ENCODE measurements around the gene NXN.
"Not testable (repeated sequence)": the region's sequence is repeated elsewhere in the genome, so short reads cannot be mapped to it uniquely, and the experiment has no call there.

NXN gene

DNA sequence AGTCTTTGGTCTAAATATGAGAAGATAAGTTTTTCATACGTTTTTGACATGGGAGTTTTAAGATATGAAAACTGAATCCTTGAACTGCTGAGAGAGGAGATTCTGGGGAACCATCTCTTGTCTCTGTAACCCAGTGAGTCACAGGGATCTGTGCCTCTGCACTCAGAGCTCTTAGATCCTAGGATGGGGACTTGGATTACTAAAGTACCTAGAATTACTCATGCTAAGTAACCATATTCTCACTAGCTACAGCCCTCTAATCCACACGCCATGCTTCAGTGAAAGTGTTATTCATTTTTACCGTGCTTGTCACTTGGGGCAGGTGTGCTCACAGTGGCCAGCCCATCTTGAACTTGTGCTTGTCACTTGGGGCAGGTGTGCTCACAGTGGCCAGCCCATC is 195.4 kb downstream of the NXN start:
- Histone ChIP-seq H3K36me3 (ENCODE audit: insufficient read depth, low read length) (peaks cover 24% of the 10 kb centered on the region), H3K4me3 (ENCODE audit: low read length) (no peak overlapping the region), H3K4me1 (ENCODE audit: insufficient read depth, low read length) (peaks cover 18% of the 10 kb centered on the region), H3K9me3 (ENCODE audit: low read length) (no peaks in the 10 kb centered on the region), H2AFZ (ENCODE audit: low read depth, low read length) (no peak overlapping the region), H3K27me3 (ENCODE audit: insufficient read depth, low read length) (no peaks in the 10 kb centered on the region)

DNA sequence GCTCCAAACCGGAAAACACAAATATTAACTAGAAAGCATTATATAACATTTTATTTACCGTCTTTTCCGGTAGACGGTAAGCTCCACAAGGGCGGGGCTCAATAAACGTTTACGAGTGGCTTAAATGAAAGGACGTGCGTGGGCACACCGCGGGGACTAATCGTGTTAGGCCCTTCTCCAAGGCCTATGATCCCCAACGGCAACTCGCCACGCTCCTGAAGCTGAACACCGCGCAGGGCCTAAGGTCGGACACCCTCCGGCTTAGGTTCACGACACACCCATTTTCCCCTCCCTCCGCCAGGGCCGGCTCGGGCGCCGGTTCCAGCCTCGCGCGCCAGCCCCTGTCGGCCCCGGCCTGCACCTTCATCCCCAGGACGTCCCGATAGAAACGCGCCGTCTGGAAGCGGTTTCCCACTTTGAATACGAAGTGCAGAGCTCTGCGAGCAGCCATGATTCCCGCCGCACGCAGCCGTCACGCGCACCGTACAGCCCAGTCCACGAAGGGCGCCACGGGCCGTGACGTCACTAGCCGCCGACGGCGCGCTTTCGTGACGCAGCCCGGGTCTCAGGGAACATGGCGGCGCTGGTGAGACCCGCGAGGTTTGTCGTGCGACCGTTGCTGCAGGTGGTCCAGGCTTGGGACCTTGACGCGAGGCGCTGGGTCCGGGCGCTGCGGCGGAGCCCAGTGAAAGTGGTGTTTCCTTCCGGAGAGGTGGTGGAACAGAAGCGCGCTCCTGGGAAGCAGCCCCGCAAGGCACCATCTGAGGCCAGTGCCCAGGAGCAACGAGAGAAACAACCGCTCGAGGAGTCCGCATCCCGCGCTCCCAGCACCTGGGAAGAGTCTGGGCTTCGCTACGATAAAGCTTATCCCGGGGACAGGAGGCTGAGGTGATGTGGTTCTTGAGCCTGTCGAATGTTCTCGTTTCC is 197.5 kb downstream of the NXN start, which contains the start of the genes GLOD4 and MRM3:
GLOD4 (minus strand) TSS at position 476 of the 927 bp plus-strand sequence; CDS start at position 451, 25 bp downstream.
MRM3 (plus strand) TSS at position 549 of the 927 bp plus-strand sequence; CDS start at position 575, 26 bp downstream.
- Histone ChIP-seq H3K4me3 (ENCODE audit: low read length) (peak within 1 kb of the TSS; percentile 80), H2AFZ (ENCODE audit: low read depth, low read length) (peak within 1 kb of the TSS; percentile 15), H3K9me3 (ENCODE audit: low read length) (no peaks in the 10 kb centered on the region), H3K4me1 (ENCODE audit: insufficient read depth, low read length) (peaks cover 18% of the 10 kb centered on the region), H3K36me3 (ENCODE audit: insufficient read depth, low read length) (peaks cover 32% of the 10 kb centered on the region), H3K27me3 (ENCODE audit: insufficient read depth, low read length) (no peaks in the 10 kb centered on the region)

DNA sequence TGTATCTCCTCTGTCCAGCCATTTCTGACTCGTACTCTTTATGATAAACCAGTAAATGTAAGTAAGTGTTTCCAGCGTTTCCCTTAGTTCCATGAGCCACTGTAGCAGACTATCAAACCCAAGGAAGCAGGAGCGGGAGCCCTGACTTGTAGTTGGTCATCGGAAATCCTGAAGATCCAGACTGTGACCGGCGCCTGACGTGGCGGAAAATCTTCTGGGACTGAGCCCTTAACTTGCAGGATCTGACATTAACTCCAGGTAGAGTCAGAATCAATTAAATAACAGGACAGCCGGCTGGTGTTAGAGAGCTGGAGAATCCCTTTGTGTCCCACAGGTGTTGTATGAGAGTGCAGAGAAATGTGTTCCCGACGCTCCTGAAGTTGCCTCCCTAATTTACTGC is 201.5 kb downstream of the NXN start:
- H3K36me3 ChIP-seq (ENCODE audit: insufficient read depth, low read length): peaks cover 56% of the 10 kb centered on the region

DNA sequence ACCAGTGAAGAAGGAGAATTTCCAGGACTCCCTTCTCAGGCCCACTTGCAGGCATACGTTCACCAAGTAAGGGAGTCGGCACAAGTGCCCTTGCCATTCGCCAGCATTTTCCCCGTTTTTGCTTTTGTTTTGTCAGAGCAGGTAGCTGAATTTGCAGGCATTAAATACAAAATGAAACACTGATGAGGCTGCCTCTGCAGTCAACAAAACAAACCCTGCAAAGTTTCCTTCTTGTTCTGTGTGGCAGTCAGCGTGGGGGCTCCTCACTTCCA is 205.3 kb downstream of the NXN start:
- Histone ChIP-seq H3K9me3 (ENCODE audit: low read length) (no peaks in the 10 kb centered on the region), H3K27me3 (ENCODE audit: insufficient read depth, low read length) (no peaks in the 10 kb centered on the region), H3K4me3 (ENCODE audit: low read length) (no peak overlapping the region), H2AFZ (ENCODE audit: low read depth, low read length) (no peak overlapping the region), H3K36me3 (ENCODE audit: insufficient read depth, low read length) (peaks cover 78% of the 10 kb centered on the region), H3K4me1 (ENCODE audit: insufficient read depth, low read length) (peaks cover 12% of the 10 kb centered on the region)

More for the DNA sequence above, 201.5 kb downstream of the NXN start:
- no peak overlapping the region for H3K4me3 ChIP-seq (ENCODE audit: low read length)
- H3K27me3 ChIP-seq (ENCODE audit: insufficient read depth, low read length): no peaks in the 10 kb centered on the region
- peaks cover 19% of the 10 kb centered on the region for H3K4me1 ChIP-seq (ENCODE audit: insufficient read depth, low read length)
- no peaks in the 10 kb centered on the region for H3K9me3 ChIP-seq (ENCODE audit: low read length)
- H2AFZ ChIP-seq (ENCODE audit: low read depth, low read length): no peak overlapping the region

DNA sequence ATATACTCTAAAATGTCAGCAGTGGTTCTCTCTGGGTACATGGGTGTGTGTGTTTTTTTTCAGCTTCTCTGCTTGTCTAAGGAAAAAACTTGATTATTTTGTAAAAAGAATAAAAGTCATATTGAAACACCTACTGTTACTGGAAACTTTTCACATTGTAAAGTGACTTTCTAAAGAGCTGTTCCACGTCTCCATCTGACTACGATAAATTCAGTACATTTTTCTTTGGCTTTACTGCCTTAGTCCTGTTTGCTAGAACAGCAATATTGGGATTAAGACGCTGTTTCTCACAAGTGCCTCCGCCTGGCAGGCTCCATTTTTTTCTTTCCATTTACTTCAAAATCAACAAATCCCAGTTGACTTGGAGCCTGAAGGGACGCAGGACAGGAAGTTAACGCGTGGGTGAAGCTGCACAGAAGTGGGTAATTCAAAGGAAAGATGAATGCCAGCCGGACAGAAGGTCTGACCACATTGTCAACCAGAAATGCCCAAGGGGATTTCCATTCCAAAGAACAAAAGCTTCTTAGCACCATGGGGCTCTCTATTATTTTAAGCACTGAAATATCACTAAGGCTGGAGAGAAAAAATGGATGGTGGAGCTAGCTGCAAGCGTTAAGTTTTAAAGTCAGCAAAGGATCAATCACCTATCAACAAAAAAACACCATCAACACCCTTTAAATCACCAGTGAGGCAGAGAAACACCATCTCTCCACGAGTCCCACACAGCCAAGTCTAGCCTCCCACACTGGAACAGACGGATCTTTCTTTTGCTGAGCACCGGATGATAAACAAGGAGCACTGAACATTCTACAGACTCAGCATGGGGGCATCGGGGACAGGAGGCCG is 205.9 kb downstream of the NXN start:
- H3K4me3 ChIP-seq (ENCODE audit: low read length): no peak overlapping the region
- no peaks in the 10 kb centered on the region for H3K27me3 ChIP-seq (ENCODE audit: insufficient read depth, low read length)
- peaks cover 12% of the 10 kb centered on the region for H3K4me1 ChIP-seq (ENCODE audit: insufficient read depth, low read length)
- no peak overlapping the region for H2AFZ ChIP-seq (ENCODE audit: low read depth, low read length)
- H3K36me3 ChIP-seq (ENCODE audit: insufficient read depth, low read length): peaks cover 80% of the 10 kb centered on the region
- H3K9me3 ChIP-seq (ENCODE audit: low read length): no peaks in the 10 kb centered on the region

DNA sequence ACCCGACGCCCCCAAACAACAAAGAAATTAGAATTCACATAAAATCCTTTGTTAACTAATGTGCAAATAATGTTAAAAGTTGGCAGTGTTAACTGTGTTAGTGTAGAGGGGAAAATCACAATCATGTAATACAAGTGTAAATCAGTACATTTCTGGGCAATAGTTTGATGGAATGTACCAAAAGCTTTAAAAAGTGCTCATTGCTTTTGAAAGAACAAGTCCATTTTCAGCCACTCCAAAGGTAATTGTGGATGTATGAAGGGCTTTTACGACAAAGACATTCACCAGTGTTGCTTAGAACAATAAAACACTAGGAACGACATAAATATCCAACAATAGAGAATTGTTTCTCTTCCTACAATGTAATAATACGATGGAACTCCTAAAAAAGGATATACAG is 206.6 kb downstream of the NXN start:
- no peak overlapping the region for H2AFZ ChIP-seq (ENCODE audit: low read depth, low read length)
- peaks cover 73% of the 10 kb centered on the region for H3K36me3 ChIP-seq (ENCODE audit: insufficient read depth, low read length)
- peaks cover 12% of the 10 kb centered on the region for H3K4me1 ChIP-seq (ENCODE audit: insufficient read depth, low read length)
- no peak overlapping the region for H3K4me3 ChIP-seq (ENCODE audit: low read length)
- H3K27me3 ChIP-seq (ENCODE audit: insufficient read depth, low read length): no peaks in the 10 kb centered on the region
- H3K9me3 ChIP-seq (ENCODE audit: low read length): no peaks in the 10 kb centered on the region

GRCh38 chr17:767076-767475 is 212.5 kb downstream of the NXN start:
- H3K4me1 ChIP-seq (ENCODE audit: insufficient read depth, low read length): no peaks in the 10 kb centered on the region
- no peak overlapping the region for H3K4me3 ChIP-seq (ENCODE audit: low read length)
- H3K9me3 ChIP-seq (ENCODE audit: low read length): no peaks in the 10 kb centered on the region
- H2AFZ ChIP-seq (ENCODE audit: low read depth, low read length): no peak overlapping the region
- H3K27me3 ChIP-seq (ENCODE audit: insufficient read depth, low read length): no peaks in the 10 kb centered on the region
- peaks cover 58% of the 10 kb centered on the region for H3K36me3 ChIP-seq (ENCODE audit: insufficient read depth, low read length)

DNA sequence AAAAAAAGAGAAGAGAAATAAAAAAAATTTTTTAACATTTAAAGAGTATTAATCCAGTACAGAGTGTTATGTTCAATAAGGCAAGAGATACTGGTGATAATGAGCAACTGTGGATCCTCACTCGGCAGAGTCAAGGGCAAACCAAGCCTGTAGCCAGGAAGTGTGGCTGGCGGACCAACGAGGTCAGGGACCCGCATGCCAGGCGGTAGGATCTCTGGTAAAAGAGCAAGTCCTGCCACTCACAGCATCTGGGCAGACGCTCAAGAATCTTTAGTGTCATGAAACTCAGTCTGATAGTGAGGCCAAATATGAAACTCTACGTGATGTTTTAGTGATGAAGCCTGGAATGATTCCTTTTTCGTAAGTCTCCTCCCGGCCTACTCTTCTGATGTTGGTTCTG is 219.2 kb downstream of the NXN start:
- H3K36me3 ChIP-seq (ENCODE audit: insufficient read depth, low read length): peaks cover 60% of the 10 kb centered on the region
- no peaks in the 10 kb centered on the region for H3K27me3 ChIP-seq (ENCODE audit: insufficient read depth, low read length)
- no peak overlapping the region for H3K4me3 ChIP-seq (ENCODE audit: low read length)
- no peak overlapping the region for H2AFZ ChIP-seq (ENCODE audit: low read depth, low read length)
- H3K9me3 ChIP-seq (ENCODE audit: low read length): no peaks in the 10 kb centered on the region
- peaks cover 9% of the 10 kb centered on the region for H3K4me1 ChIP-seq (ENCODE audit: insufficient read depth, low read length)

- H3K36me3 ChIP-seq (ENCODE audit: insufficient read depth, low read length): peaks cover 56% of the 10 kb centered on the region
- no peak overlapping the region for H3K4me3 ChIP-seq (ENCODE audit: low read length)
- no peaks in the 10 kb centered on the region for H3K27me3 ChIP-seq (ENCODE audit: insufficient read depth, low read length)
- H2AFZ ChIP-seq (ENCODE audit: low read depth, low read length): no peak overlapping the region
- H3K9me3 ChIP-seq (ENCODE audit: low read length): no peaks in the 10 kb centered on the region
- H3K4me1 ChIP-seq (ENCODE audit: insufficient read depth, low read length): peaks cover 9% of the 10 kb centered on the region
Observed at GRCh38 chr17:759964-760363, 219.6 kb downstream of the NXN start.

- peaks cover 10% of the 10 kb centered on the region for H3K4me1 ChIP-seq (ENCODE audit: insufficient read depth, low read length)
- not testable (repeated sequence) for H2AFZ ChIP-seq (ENCODE audit: low read depth, low read length); H3K9me3 ChIP-seq (ENCODE audit: low read length); H3K27me3 ChIP-seq (ENCODE audit: insufficient read depth, low read length); H3K4me3 ChIP-seq (ENCODE audit: low read length)
- H3K36me3 ChIP-seq (ENCODE audit: insufficient read depth, low read length): peaks cover 38% of the 10 kb centered on the region
Observed at GRCh38 chr17:756010-756567, 223.5 kb downstream of the NXN start.

- not testable (repeated sequence) for H3K27me3 ChIP-seq (ENCODE audit: insufficient read depth, low read length); H3K4me3 ChIP-seq (ENCODE audit: low read length); H2AFZ ChIP-seq (ENCODE audit: low read depth, low read length); H3K9me3 ChIP-seq (ENCODE audit: low read length)
- Histone ChIP-seq H3K36me3 (ENCODE audit: insufficient read depth, low read length) (peaks cover 32% of the 10 kb centered on the region), H3K4me1 (ENCODE audit: insufficient read depth, low read length) (peaks cover 11% of the 10 kb centered on the region)
Observed at GRCh38 chr17:755319-755961, 224.1 kb downstream of the NXN start.

- no peak overlapping the region for H3K4me3 ChIP-seq (ENCODE audit: low read length)
- peaks cover 14% of the 10 kb centered on the region for H3K36me3 ChIP-seq (ENCODE audit: insufficient read depth, low read length)
- peaks cover 11% of the 10 kb centered on the region for H3K4me1 ChIP-seq (ENCODE audit: insufficient read depth, low read length)
- H3K27me3 ChIP-seq (ENCODE audit: insufficient read depth, low read length): no peaks in the 10 kb centered on the region
- H3K9me3 ChIP-seq (ENCODE audit: low read length): peaks cover 8% of the 10 kb centered on the region
- no peak overlapping the region for H2AFZ ChIP-seq (ENCODE audit: low read depth, low read length)
Observed at GRCh38 chr17:753418-753817, 226.2 kb downstream of the NXN start.
